AG04449 (cell line): ENCODE measurements around the gene MRPS10.

ENCODE experiments used
- CTCF ChIA-PET: fragments of 350-600 bp; formaldehyde crosslinking; extraction: SDS; loops from one replicate; lab custom pipeline; 2021; ENCODE audit warnings: antibody characterized with exemption; lab: Yijun Ruan, JAX
- POLR2A ChIA-PET: fragments of 400-600, 350-600 bp; formaldehyde crosslinking; extraction: SDS; loops from one replicate; lab custom pipeline; 2020; ENCODE audit warnings: antibody characterized with exemption, inconsistent platforms; lab: Yijun Ruan, JAX
- DNase-seq: peaks from one replicate; pipeline ENCODE4 v3.0.0-alpha.2; 2010; ENCODE audit warnings: low read depth, low spot score
- H3K4me3 ChIP-seq: 2 replicates; pipeline ENCODE4 v1.5.1; 2011; ENCODE audit warnings: low read depth, mild to moderate bottlenecking, control low read depth, low read length
- TF ChIP-seq, protein P1 (sequence below): IDR thresholded peaks from one replicate; pipeline ENCODE4 v1.5.1; 2011; ENCODE audit warnings: mild to moderate bottlenecking, moderate library complexity, low read length, control low read depth, inconsistent platforms; ENCODE audit not compliant: insufficient read depth; ENCODE audit errors: missing control alignments

Gene MRPS10

DNA sequence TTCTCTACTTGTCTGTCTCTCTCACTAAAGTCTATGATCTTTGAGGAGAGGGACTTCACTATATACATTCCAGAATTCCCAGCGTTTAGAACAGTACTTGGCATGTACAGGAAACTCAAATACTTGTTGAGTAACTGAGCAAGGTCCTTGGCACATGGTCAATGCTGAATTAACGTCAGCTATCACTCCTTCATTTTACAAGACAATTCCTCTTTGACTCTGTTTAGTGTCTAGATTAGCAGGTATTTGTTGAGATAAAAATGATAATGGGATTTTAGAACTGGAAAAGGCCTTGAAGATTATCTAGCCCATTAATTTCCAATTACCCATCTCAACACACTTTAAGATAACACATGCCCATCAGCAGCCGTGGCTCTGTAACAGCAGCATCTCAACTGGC, 16.3 kb downstream of the MRPS10 start:
- DNase-seq, result no peak
- TF ChIP-seq, protein P1, sequence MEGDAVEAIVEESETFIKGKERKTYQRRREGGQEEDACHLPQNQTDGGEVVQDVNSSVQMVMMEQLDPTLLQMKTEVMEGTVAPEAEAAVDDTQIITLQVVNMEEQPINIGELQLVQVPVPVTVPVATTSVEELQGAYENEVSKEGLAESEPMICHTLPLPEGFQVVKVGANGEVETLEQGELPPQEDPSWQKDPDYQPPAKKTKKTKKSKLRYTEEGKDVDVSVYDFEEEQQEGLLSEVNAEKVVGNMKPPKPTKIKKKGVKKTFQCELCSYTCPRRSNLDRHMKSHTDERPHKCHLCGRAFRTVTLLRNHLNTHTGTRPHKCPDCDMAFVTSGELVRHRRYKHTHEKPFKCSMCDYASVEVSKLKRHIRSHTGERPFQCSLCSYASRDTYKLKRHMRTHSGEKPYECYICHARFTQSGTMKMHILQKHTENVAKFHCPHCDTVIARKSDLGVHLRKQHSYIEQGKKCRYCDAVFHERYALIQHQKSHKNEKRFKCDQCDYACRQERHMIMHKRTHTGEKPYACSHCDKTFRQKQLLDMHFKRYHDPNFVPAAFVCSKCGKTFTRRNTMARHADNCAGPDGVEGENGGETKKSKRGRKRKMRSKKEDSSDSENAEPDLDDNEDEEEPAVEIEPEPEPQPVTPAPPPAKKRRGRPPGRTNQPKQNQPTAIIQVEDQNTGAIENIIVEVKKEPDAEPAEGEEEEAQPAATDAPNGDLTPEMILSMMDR, result no peak
- H3K4me3 ChIP-seq, result no peak overlapping the region
- CTCF ChIA-PET, result interaction anchor here (1.0 to 6.6 kb wide), 5 partner anchors 13 to 346 kb away, joined by 3 to 83 read pairs (median 7); no protein-coding TSS in a partner anchor
- POLR2A ChIA-PET, result no interaction called here

DNA sequence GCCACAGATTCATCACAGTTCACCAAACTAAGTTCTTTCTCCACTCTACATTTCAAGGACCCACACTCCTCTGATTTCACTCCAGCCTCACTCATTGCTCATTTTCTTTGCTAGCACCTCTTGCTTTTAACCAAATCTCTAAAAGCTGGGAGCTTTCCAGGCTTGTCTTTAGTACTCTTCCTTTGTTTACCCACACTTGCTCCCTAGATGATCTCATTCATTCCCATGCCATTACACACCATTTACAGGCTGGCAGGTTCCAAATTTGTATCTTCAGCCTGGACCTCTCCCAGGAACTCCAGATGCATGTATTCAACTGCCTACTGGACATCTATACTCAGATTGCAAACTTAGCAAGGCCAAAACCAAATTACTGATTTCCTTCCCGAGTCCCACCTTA, 17.6 kb downstream of the MRPS10 start:
- ChIA-PET CTCF (interaction anchor here (0.6 to 2.6 kb wide), 10 partner anchors 10 to 414 kb away, joined by 3 to 20 read pairs (median 3); no protein-coding TSS in a partner anchor), POLR2A (interaction anchor here (0.5 to 0.9 kb wide), 3 partner anchors 17 to 372 kb away, joined by 3 to 11 read pairs (median 4); no protein-coding TSS in a partner anchor)
- TF ChIP-seq, protein P1, result no peak

DNA sequence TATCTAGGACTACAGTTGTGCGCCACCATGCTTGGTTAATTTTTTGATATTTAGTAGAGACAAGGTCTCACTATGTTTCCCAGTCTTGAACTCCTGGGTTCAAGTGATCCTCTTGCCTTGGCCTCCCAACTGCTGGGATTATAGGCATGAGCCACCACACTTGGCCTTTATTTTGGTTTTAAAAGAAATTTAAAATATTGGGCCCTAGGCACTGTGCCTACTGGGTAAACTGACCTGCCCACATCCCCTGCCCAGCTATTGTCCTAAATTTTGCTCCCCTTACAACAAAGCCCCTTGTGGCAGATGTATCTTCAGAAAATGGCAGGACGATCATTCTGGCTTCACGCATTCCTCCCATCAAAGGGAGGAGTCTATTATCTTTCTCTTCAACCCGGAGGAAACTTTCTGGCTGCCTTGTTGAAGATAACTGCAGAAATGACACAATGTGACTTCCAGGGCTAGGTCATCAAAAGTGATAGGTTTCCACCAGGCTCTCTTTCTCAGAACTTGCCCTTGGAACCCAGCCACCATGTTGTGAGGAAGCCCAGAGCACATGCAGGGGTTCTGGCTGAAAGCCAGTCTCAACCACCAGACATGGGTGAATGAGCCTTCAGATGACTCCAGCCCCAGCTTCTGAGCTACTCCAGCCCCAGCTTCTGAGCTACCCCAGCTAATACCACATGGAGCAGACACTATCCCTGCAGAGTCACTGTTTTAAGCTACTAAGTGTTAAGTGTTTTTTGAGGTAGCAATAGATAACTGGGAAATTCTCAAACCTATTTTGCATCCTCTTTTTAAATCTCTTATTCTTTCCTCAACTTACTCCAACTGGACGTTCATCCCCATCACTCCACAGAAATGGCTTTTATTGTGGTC, 18.3 kb downstream of the MRPS10 start:
- TF ChIP-seq, protein P1, result no peak
- no peak for DNase-seq
- ChIA-PET CTCF (interaction anchor here (0.8 to 2.6 kb wide), 5 partner anchors 9 to 348 kb away, joined by 3 to 20 read pairs (median 3); no protein-coding TSS in a partner anchor), POLR2A (interaction anchor here (0.7 to 0.9 kb wide), 2 partner anchors 18 to 62 kb away, joined by 3 to 4 read pairs; no protein-coding TSS in a partner anchor)
- H3K4me3 ChIP-seq, result no peak overlapping the region

More for the DNA sequence above, 17.6 kb downstream of the MRPS10 start:
- peak; percentile 87 for DNase-seq
- H3K4me3 ChIP-seq, result no peak overlapping the region

DNA sequence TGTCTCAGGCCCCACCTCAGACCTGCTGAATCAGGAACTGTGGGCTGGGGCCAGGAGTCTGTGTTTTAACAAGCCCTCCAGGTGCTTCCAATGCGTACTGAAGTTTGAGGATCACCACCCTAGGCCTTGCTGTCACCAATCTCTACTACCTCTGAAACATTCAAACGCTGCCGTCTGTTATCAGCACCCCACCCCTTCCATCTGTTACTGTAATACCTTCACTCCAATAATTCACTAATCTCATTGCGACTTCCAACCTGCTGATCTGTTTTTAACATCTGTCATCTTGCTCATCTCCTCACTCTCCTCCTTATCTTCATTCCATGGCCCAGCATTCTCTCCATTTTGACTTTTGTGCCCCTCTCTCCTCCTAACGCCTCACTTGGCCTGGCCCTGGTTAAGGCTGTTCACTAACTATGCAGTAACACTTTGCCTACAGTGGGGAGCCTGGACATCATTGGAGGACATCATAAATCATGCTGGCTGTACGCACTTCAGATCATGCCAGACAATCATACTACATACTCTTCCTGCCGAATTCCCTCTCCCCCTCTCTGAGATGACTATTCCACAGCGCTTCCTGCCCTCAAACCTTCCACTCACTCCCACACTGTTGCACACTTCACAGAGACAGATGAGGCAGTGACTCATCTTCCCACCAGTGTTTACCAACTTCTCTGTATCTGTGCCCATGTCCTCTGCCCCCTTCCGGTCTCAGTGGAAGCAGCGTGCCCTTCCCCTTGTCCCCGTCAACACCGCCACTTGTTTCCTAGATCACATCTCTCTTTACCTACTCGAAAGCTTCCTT, 19.9 kb downstream of the MRPS10 start:
- POLR2A ChIA-PET, result no interaction called here
- H3K4me3 ChIP-seq, result no peak overlapping the region
- TF ChIP-seq, protein P1, result no peak
- peak; percentile 42 for DNase-seq
- CTCF ChIA-PET, result no interaction called here

DNA sequence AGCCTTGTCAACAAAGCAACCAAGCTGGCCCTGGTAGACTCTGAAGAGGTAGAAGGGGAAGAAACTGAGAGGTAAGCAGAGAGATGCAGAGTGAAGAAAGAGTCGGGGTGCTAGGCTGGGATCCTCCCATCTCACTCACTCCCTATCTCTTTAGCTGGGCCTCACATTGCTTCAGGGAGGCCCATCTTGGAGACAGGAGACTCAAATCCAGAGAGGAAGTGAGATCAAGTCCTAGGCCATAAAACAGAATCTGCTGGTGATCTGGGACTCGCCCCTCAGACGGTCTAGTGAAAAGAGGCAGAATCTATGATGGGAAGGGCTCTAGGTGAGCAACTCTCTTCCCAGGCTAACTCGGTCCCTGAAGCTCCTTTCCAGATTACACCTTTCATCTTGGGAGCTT, 22.2 kb downstream of the MRPS10 start:
- CTCF ChIA-PET, result interaction anchor here (1.0 to 2.2 kb wide), 3 partner anchors 19 to 27 kb away, joined by 4 to 6 read pairs (median 4); no protein-coding TSS in a partner anchor
- DNase-seq, result no peak
- POLR2A ChIA-PET, result no interaction called here
- TF ChIP-seq, protein P1, result no peak
- no peak overlapping the region for H3K4me3 ChIP-seq
